Activated CD4-positive, CD25-positive, alpha-beta regulatory T cell treated with anti-CD3 and anti-CD28 coated beads, Interleukin-2, amount 50 U/mL, for 24 hours (primary cell): Measurements from ENCODE around the gene SLC5A3.

Source experiments
- ATAC-seq, 2 donors: fragments of 150-1000 bp; cut with Tn5 transposase; one replicate each; pipeline ENCODE4 v1.10.0; 2021; ENCODE audit warnings: mild to moderate bottlenecking in 1 of 2, moderate library complexity in 1 of 2

SLC5A3 gene

DNA sequence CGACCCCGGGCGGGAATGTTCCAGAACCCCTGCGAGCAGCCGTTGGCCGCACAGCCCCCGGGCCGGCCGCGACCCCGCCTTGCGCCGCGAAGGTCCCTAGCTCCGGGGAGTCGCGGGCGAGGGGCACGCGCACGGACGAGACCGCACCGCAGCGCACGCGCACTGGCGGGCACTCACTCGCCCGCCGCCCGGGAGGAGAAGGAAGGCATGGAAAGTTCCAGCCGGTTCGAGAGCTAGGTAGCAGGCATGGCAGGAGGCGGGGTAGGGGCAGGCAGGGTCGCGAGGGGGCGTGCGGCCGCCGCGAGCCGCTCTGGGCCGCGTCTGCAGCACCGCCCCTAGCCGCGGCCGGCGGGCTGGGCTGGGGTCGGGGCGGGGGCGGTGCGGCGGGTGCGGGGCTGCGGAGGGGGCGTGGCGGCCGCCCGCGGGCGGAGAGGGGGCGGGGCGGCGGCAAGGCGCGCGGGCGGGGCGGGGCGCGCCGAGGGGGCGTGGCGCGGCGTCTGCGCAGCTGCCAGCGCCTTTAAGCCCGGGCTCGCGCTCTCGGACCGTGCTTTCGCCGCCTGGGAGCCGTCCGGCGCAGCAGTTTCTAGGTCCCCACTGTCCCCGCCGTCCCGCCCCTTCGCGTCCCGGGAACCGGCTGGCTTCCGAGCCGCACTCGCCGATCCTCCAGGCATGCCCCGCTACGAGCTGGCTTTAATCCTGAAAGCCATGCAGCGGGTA is at the start of gene SLC5A3, which contains the start of gene MRPS6:
SLC5A3 (plus strand) TSS at position 547 of the 717 bp plus-strand sequence. CDS start 21,621 bp downstream, outside the sequence.
MRPS6 (plus strand) TSS at position 547 of the 717 bp plus-strand sequence; CDS start at position 670, 123 bp downstream.
- ATAC-seq: peak; percentile 68 to 71

DNA sequence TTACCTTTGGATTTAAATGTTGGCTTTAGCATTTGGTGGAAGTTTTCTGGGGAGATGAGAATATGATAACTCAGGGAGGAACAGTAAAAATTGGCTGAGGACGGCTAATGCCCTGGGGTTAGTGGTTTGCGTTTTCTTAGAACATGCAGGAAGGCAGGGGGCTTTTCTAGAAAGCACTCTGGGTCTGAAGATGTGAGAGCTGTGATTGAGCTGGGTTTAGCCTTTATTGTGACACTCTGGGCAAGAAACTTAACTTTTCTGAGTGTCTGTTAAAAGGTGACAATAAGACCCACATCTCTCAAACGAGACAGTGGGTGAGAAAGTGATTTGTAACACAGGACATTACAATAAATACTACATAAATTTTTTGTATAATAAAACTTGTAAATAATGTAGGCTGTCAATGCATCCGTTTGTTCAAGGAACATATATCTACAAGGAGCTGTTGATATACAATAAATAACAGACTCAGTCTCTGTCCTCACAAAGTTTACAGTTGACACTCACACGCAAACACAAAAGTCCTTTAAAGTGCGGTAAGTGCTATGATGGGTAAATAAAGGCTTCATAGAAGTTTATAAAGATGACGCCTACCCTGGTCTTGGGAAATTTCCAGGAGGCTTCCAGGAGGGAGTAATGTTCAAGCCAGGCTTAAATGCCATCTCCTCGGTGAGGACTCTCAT is 49.5 kb upstream of the SLC5A3 start:
- no peak for ATAC-seq

DNA sequence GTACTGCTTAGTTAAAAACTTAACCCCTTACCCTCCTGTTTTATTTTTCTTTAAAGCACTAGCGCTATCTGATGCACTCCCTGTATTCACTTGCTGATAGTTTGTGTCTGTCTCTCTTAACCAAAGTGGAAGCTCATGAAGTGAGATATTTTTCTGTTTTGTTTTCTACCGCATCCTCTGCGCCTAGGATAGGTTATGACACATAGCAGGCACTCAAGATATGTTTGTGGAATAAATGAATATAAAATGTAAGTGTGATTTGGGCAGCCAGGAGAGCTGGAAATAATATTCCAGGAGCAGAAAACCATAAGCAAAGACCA is 49.0 kb upstream of the SLC5A3 start:
- ATAC-seq: no peak

DNA sequence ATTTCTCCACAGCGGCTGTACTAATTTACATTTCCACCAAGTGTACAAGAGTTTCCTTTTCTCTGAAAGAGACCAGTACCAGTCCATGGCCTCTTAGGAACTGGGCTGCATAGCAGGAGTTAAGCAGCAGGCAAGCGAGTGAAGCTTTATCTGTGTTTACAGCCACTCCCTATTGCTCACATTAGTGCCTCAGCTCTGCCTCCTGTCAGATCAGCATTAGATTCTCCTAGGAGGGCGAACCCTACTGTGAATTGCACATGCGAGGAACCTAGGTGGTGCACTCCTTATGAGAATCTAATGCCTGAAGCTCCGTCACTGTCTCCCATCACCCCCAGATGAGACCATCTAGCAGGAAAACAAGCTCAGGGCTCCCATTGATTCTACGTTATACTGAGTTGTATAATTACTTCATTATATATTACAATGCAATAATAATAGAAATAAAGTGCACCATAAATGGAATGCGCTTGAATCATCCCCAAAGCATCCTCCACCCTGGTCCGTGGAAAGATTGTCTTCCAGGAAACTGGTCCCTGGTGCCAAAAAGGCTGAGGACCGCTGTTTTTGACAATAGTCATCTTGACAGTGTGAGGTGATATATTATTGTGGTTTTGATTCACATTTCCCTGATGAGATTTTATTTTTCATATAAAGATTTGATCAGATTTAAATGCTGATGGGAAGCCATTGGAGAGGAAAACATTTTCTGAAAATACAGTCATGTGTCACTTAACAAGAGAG is 45.5 kb upstream of the SLC5A3 start:
- no peak for ATAC-seq

DNA sequence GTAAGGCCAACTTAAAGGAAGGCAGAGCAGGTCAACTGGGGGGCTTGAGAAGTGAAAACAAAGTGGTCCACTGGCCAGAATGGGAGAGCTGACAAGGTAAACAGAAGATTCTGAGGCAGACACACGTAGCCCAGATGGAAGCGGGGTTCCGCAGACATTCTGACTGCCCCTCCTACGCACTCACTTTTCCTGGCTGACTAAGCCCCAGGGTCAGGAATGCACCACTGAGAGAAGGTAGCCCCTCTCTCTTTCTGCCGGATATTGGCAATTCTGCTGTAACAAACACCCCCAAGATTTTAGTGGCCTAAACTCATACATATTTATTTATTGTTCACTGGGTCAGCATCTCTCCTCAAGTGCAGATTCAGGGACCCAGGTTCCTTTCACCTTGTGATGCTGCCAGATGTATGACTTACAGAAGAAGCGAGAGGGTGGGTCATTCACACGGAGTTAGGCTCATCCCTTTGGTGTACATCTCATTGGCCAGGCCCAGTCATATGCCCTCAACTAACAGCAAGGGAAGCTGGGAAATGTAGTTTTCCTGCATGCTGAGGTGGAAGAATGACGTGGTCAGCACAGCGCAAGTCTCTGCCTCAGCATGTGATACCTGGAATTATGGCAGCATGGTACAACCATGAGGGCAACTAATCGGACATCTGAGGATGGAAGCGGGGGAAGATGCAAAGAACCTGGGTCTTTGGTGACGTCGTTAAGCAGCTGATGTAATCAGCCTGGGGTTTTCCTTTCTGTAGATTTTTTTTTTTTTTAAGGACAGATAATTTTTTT is 43.4 kb upstream of the SLC5A3 start:
- peak; percentile 94 to 97 for ATAC-seq

DNA sequence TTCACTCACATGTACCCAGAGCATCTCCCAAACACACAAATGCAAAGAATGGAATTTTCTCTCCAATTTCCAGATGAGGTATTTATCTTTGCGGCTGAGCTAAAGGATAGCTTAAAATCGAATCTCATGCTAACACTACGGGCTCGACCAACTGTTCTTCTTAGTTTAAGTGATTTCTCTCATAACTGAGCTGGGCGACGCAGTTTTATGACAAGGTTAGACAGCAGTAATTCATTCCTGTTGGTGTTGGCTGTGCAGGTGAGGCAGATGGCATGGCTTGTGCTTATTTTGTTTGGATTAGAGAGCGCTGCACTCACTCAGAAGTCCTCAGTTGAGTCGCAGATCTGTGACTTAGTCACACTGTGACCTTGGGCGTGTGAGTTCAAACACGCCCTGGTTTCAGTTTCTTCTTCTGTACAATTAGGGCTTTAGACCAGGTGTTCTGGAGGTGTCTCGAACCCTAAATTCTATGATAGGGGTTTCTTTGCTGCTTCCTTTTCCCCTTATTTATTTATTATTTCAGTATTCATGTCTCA is 41.5 kb upstream of the SLC5A3 start:
- peak; percentile 48 to 62 for ATAC-seq

DNA sequence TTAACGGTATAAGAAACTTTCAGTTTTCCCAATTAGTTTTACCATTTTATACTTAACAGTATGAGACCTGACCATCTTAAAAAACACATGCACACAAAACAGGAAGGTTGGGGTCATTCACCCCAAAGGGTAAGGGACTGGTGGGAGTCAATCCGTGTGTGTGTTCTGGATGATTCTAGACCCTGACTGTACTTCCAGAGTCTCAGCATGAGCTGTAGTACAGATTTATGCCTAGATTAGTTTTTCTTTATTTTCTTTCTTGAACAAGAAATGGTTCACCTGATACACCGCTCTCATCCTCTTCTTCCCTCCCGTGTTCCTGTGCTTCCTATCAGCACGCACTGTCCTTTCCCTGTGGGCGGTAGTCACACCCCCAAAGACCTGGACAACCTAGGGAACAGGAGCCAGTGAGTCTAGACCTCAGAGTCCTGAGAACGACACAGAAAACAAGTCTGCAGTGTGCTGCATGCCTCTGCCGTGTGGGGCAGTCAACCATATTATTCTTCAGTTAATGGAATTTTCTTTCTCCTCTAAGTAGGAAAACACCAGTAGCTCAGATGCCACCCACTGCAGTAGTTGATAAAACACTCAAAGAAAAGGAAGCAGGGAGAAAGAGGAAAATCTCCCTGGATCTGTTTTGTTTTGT is 38.9 kb upstream of the SLC5A3 start:
- no peak for ATAC-seq

DNA sequence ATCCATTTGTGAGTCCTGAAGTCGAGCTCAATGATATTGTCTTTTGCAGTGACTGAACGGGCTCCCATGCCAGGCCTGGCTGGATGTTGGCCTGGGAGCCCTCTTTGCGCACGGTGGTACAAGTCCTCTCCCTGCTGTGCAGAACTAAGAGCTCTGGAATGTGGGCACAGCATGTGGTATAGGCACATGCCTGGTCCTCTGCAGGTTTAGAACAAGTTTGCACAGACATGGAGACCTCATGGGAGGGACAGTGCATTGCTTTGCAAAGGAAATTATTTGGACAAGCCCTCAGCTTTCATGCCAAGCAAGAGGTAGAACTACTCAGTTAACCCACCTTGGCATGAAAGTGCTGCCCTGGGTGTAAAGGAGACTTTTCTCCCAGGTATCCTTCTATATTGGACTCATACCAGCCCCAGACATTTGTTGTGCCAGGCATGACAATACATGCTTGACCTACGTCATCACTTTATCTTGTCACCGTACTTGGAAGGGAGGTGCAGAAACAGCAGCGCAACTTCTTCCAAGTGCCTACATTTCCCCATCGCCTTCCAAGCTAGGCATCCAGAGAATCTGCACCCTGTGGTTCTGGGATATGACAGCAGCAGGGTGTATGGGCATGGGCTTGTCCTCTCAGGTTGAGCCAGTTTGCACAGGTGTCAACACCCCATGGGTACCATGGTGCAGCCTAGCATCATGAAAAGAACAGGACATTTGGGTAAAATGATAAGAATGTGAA is 37.6 kb upstream of the SLC5A3 start:
- no peak for ATAC-seq

DNA sequence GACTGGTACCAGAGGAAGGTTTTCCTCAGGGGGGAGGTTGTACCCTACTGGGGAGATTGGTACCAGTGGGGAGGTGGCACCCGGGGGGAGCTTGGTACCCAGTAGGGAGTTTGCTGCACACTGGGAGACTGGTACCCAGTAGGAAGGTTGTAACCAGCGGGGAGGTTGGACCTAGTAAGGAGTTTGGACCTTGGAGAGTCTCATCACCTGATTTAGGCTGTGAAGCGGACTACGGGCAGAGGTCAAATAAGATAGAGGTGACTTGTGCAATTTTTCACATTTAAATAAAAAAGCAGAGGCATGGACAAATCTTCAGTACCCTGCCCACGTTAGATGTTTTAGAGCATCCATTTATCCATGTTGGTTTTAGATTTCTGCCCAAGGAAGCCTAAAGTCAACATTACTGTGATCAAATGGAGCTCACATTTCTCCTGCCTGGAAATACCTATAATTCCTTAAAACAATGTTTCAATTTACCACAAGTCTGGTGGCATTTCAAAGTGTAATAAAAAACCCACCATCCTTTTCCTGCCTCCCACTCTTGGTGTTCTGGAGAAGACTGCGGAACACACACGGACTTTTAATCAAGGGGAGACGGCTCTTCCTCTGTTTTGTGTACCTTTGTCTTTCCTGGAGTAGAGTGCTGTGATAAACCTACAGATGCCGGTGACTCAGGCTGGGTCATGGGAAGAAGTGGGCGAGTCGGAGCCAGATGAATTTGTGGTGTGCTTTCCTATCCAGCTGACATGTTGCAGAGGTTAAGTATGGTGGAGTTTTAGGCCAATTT is 36.2 kb upstream of the SLC5A3 start:
- ATAC-seq: no peak

DNA sequence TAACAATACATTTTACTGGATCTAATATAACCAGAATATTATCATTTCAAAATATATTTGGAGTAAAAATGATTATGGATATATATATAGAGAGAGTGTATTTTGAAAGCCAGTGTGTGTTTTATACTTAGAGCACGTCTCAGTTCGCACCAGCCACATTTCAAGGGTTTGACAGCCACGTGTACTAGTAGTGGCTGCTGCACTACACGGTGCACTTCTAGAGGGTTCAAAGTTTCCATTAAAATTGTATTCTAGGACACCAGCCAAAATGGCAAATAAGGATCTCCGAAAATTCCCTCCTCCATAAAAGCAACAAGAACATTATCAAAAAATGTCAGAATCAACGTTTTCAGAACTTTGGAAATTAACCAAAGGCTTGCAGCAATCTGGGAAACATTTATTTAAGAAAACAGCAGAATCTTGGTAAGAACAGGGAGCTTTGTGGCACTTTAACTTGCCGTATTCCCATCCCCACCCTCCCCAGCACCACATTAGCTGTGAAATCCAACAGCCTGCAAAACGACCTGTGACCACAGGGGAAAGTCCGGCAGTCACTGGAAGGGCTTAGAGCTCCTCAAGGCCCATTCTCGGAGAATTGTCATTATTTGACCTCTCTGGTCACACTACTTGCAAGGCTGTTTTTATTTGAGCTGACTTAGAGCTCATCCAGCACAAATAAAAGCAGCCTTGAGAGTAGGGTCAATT is 33.5 kb upstream of the SLC5A3 start:
- no peak for ATAC-seq

DNA sequence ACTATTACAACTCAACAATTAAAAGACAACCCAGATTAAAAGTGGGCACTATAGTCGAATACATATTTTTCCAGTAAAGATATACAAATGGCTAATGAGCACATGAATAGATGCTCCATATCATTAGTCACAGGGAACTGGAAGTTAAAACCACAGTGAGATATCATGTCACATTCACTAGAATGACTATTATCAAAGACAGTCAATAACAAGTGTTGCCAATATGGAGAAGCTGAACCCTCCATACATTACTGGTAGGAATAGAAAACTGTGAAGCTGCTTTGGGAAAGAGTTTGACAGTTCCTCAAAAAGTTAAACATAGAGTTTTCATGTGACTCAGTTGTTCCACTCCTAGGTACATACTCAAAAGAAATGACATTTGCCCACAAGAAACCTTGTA is 30.6 kb upstream of the SLC5A3 start:
- peak in 1 of 2 donors; percentile 24 for ATAC-seq

DNA sequence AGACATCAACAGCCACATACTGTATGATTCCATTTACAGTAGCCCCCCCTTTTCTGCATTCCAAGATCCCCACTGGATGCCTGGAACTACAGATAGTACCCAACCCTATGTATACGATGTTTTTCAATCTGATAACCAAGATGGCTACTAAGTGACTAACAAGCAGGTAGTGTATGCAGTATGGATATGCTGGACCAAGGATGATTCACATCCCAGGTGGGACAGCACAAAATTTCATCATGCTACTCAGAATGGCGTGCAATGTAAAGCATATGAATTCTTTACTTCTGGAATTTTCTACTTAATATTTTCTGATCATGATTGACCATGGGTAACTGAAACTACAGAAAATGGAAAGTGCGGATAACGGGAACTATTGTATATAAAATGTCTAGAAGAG is 30.0 kb upstream of the SLC5A3 start:
- ATAC-seq: no peak

DNA sequence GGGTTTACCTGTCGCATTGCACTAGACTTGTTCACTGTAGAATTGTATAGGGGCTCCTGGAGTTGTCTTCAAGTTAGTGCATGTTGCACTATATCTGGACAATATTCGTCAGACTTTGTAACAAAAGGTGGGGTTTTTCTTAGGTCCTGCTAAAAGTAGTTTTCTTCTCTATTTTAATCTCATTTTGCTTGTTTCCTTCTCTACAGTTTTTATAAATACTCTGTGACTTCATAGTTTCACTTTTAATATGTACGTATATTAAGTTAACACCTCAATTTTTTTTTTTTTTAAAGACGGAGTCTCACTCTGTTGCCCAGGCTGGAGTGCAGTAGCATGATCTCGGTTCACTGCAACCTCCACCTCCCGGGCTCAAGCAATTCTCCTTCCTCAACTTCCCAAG is 26.5 kb upstream of the SLC5A3 start:
- ATAC-seq: peak; percentile 46 to 64

DNA sequence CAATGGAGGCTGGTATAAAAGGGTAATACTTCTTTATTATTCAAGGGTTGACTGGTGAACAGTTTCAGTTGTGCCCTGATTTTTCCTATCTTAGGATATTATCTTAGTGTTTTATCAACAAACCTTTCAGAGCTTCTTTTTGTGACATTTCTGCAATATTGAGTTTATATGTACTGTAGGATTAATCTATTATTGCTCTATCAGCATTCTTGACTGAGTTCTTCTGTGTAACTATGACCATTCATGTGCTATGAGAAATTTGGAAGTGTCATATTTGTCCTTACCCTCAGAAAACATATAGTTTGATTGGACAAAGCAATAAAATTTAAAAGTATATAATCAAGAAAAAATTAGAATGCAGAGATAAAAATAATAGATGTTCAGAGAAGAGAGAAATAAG is 25.5 kb upstream of the SLC5A3 start:
- ATAC-seq: no peak

DNA sequence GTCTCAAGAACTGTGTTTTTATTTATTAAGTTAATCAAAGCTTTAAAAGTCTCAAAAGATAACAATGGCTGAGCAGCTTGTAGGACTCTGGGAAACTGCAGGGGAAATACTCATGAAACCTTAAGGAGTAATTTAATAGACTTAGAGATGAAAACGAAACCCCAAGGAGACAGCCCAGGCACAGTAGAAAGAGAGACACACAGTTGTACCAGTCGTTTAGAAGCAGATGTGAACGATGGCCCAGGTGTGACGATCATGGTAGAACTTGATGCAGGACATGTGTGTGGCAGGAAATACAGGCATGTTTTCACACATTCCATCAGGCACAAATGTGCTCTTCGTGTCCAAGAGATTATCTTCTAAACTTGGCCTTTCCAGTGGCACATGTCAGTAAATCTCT is 21.2 kb upstream of the SLC5A3 start:
- ATAC-seq: no peak

DNA sequence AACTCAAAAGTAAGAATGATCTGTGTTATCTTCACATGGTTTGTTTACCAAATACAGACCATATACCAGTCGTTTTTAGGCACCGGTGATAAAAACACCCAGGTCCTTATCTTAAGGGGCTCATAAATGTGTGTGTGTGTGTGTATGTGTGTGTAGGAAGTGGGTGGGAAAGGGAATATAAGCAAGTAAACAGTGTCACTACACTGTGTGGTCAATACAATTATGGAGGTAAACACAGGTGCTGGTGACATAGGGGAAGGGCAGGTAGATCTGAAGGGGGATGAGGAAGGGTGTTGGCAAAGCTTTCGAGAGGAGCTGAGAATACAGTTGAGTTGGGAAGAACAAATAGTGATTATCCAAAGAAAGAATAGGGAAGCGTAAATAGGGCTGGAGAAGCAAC is 19.1 kb upstream of the SLC5A3 start:
- no peak for ATAC-seq

DNA sequence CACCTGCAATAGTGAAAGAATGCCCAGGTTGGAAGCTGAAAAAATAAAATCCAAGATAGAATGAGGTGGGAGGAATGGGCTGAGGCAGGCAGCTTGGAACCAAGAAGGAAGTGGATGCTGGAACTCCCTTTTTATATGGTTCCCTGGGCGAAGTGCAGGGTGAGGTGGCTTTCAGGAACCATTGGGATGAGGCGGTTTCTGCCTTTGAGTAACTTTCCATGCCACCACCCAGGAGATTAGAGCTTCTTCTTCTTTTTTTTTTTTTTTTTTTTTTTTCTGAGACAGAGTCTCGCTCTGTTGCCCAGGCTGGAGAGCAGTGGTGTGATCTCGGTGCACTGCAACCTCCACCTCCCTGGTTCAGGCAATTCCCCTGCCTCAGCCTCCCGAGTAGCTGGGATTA is 17.8 kb upstream of the SLC5A3 start:
- no peak for ATAC-seq

DNA sequence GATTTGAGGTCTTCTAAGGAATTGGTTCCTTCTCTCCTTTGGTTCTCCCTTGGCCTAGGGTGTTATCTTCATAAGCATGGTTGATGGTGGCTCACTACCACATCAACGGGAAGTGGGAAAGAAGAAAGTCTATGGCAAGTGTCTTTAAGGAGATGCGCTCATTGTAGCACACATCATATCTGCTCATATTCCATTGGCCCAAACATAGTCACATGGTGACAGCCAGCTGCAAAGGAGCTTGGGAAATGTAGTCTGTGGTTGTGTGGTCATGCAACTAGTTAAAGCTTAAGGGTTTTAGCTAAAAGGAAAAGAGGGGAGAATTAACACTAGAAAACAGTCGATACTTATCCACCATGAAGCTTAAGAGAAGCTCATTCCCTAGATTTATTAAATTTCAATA is 11.4 kb upstream of the SLC5A3 start:
- no peak for ATAC-seq

DNA sequence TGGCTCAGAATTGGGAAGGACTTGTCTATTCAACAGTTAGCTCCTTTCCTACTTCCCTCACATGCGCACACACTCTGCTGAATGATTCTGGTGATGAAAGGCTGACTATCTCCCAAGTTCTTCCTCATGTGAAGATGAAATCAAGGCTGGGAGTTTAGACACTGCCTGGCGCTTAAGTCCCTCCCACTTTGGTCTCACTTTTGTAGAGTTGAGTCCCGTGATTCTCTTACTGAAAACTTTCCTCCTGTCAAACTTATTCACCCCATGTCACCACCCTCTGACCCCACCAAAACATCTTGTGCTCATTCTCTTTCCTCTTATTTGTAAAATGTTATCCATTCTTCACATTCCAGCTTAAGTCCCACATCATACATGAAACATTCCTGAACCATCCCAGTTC is 8.4 kb upstream of the SLC5A3 start:
- no peak for ATAC-seq

DNA sequence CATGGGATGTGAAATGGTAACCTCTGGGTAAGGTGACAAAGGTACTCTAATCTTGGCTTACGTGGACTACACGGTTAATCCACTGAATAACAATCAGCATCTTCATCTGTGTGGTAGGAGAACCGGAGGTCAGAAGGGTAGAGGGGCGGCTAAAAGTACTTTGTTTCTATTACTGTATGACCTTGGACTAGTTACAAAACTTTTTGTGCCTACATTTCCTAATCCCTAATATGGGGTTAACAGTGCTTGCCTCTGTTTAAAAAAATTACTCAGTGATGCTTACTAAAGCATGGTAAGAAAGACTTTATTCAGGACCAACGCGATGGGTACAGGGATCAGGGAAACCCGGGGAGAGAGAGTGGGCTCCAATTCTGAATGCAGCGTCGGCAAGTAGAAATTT is 1.7 kb upstream of the SLC5A3 start:
- ATAC-seq: no peak
